ENCODE measurements around the gene FAM25G.
"Not testable (repeated sequence)": the region's sequence is repeated elsewhere in the genome, so short reads cannot be mapped to it uniquely, and the experiment has no call there.

DNA sequence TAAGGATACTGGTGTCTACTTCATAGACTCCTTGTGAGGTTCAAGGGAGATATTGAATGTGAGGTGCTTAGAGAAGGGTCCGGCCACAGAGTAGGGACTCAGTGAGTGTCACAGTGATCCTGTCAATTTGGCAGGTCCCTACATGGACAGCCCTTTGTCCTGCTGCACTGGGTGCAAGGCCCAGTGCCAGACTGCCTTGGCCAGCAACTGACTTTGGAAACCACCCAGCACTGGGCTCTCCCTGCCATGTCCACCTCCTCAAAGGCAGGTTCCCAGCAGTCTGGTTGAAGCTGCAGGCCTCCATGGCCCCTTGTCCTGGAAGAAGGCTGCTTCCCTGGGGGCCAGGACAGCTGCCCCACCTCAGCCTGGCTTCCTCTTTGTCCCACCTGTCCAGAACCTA, 9.1 kb downstream of the FAM25G start:
- TF ChIP-seq SP1 (IDR thresholded peaks at IDR 0.05); ARNT (IDR thresholded peaks at IDR 0.05); FOXA1 (IDR thresholded peaks at IDR 0.05); BHLHE40 (IDR thresholded peaks at IDR 0.05; ENCODE audit: borderline replicate concordance); ZNF384 (IDR thresholded peaks at IDR 0.05); TARDBP (IDR thresholded peaks at IDR 0.05); L3MBTL2 (conservative IDR thresholded peaks at IDR 0.05); ELF4 (IDR thresholded peaks at IDR 0.05); FOXK2 (IDR thresholded peaks at IDR 0.05); LEF1 (IDR thresholded peaks at IDR 0.05; ENCODE audit: borderline replicate concordance): not testable (repeated sequence)

All from HEK293T (cell line).